Ureter (tissue), 1 donor: ENCODE measurements around the gene GPR171. TPM values are rescaled to one million over a fixed set of nuclear protein-coding genes. Genes with fewer than 3 reads are reported as not detected.
"Not testable (repeated sequence)": the region's sequence is repeated elsewhere in the genome, so short reads cannot be mapped to it uniquely, and the experiment has no call there.

Experiments
- DNase-seq: peaks from one replicate; pipeline ENCODE4 v3.0.0-alpha.2; 2020; ENCODE audit warnings: low spot score
- total RNA-seq: library from RNA; stranded (reverse); gene quantifications from one replicate; pipeline ENCODE4 v1.2.4, GENCODE V29; 2023
- donor health status: DM: yes; HTN: yes; CAD: no.

GPR171 gene
- total RNA-seq, 1 donor from 2014 or later: 4.7 TPM

- DNase-seq: no peak
Measured at GRCh38 chr3:151175952-151176351, 27.1 kb downstream of the GPR171 start.

DNA sequence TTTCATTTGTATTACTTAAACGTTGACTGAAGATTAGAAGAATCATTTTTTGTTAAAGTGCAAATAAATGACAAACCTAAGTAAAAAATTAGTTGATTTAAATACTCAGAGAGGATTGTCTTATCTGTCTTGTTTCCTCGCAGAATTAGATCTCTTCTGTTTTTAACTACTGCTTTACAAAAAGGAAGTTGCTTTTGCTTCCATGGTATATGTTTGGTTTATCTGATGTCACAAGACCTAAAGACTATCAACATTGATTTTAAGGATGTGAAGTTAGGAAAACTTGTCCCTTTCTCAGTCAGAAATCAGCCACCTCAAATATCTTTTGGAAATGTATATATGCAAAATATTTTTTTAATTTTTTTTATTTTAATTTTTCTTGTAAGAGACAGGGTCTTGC lies 28.7 kb downstream of the GPR171 start:
- DNase-seq: no peak

- DNase-seq: no peak
Measured at GRCh38 chr3:151171145-151171757, 31.8 kb downstream of the GPR171 start.

DNA sequence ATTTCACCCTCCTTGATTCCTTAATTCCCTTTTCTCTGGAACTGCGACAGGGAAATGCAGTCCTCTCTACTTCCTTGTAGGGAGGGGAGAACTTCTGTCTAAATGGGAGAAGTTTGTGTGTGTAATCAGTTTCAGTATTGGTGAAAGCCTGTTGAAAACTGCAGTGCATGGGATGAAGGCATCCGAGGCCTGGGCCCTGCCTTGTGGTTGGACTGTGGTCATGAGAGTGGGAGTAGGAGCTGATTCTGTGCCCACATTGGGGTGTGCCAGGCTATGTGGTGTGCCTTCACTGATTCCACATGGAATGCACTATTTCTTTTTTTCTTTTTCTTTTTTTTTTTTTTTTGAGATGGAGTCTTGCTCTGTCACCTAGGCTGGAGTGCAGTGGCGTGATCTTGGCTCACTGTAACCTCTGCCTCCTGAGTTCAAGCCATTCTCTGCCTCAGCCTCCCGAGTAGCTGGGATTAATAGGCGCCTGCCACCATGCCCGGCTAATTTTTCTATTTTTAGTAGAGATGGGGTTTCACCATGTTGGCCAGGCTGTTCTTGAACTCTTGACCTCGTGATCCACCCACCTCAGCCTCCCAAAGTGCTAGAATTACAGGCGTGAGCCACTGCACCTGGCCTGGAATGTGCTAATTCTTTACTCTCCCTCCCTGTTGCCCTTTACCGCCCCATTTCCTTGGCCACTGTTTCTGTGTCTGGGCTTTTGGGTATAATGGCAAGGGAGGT lies 32.9 kb downstream of the GPR171 start:
- not testable (repeated sequence) for DNase-seq

DNA sequence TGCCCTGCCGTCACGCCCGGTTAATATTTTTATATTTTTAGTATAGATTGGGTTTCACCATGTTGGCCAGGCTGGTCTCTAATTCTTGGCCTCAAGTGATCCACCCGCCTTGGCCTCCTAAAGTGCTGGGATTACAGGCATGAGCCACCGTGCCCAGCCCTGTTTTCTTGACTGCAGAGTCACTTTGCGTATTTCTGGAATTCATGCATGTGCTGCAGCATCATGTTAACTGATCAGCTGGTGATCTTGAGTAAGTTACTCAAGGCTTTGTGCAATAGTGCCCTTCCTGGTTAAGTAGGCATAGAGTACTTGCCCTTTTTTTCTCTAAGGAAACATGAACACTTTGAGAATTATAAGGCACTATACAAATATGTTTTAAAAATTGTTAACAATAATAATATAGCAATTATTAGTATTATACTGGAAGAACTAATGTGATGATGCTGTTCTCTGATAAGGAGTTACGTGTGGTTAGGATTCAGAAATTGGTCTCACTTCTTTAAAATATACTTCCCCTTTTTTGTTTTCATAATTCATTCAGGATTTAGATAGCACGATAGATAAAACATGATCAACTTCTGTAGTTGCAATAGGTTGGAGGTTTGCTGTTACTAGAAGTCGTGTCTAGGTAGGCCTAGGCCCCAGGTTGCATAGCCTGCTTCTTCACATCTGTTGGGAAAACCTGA lies 33.6 kb downstream of the GPR171 start:
- DNase-seq: no peak

GRCh38 chr3:151168269-151169094 lies 34.5 kb downstream of the GPR171 start:
- DNase-seq: peak; percentile 77

DNA sequence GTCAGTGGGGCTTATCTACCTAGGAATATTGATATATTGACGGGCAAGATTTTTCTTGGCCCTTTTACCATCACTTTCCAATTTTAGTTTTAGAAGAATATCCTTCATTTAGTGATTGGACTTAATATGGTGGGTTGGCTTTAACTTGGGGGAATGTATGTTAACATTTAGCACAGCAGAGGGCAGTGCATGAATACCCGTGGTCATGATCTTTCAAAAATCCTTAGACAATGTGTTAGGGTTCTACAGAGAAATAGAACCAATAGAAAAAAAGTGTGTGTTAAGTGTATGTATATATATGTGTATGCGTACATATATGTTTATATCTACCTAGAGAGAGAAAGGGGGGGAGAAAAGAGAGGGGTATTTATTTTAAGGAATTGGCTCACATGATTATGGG lies 36.9 kb downstream of the GPR171 start:
- no peak for DNase-seq

GRCh38 chr3:151165226-151165625 lies 37.8 kb downstream of the GPR171 start:
- DNase-seq: no peak

DNA sequence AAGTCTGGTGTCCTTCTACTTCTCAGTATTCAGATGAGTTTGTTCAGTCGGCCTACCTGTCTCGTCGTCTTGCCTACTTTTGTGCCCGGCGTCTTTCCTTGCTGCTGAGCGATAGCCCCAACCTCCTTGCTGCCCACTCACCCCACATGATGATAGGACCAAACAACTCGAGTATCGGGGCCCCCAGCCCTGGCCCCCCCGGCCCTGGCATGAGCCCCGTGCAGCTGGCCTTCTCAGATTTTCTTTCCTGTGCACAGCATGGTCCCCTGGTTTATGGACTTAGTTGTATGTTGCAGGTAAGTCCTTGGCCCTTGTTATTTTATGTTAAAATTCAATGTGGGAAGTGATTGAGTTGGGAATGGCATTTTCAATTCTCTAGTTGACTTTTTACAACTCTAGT lies 43.2 kb downstream of the GPR171 start:
- DNase-seq: no peak

DNA sequence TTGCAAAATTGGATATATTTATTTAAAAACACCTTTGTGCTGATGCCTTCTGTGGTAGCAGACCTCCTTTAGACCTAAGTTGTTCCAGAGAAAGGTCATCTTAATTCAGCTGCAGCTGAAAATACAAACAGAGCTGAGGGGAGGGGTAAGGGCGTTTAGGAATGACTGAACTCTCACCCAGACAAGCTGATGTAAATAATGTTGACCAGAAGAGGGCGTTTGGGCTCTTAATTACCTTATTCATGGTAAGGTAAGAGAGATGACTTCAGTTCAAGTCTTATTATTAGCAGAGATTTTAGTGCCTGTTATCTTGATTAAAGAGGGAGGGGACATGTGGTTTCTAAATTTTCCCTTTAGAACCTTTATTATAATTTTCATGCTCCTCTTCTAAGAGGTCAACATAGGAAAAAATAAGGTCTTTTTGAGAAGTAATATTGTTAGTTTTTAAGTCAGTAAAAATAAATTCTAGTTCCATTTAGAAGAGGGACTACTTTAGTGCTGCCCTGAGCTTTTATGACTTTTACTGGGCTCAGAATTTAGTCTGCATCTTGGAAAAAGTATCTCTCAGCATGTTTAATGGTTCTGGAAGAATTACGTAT lies 46.3 kb downstream of the GPR171 start:
- no peak for DNase-seq

DNA sequence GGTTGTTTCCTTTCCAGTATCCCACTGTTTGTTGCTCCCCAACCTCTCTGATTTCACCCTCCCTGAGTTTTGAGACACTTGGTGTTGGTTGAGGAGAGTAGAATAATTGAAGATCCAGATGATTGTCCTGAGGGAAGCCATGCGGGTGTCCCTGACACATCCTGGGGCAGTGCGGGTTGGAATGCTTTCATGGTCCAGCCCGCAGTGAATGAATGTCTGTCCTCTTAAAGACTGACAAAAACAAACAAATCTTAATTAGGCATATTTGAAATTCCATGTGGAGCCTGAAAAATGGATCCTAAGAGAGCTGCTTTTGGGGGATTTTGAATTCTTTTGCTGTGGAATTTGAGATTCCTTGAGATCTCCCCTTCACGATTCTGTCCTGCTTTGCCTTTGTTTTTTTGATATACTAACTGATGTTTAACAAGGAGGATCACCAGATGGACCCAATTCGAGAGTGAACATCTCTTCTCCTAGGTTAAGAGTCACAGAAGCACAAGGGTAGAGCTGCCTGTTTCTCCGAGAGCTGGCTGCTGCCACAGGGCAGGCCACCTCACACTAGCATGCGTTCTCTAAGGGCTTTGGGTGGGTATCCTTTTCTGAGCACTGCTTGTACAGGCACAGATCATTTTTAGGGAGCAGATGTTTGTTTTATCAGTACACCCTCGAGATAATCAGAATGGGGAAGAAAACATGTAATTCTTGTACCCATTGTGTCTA lies 47.4 kb downstream of the GPR171 start:
- no peak for DNase-seq

GRCh38 chr3:151154566-151154965 lies 48.5 kb downstream of the GPR171 start:
- DNase-seq: no peak

DNA sequence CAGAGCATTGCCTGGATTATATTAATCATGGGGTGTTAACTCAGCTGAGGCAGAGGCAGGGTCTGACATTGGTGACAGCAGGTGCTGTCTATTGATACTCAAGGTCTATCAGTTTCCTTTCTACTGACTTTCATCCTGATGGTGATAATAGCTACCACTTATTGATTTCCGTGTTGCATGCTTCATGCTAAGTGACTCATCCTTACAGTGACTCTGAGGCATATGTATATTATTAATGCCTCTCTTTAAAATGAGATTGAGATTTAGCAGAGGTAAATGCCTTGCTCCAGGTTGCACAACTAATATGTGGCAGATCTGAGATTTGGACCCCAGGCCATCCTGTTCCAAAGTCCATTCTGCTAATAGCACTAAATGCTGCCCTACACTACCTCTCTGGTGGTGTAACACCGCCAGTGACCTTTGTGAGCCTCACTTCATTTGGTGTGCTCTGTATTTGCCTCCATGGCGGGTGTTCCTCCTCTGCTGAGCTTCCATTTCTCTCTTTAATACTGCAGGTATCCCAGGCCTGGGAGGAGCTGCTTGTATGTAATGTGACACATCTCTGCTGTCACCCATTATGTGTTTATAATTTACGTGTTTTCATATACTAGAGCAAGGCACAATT lies 50.4 kb downstream of the GPR171 start:
- DNase-seq: no peak

Other genes with a start within 250 kb of the GPR171 start
- gene CLRN1, start 230.5 kb downstream of the GPR171 start, total RNA-seq: not detected
- gene MED12L, start 117.6 kb downstream of the GPR171 start, total RNA-seq: 3.9 TPM
- 0.68 TPM for gene P2RY14, start 75.3 kb upstream of the GPR171 start, total RNA-seq
- gene GPR87, start 113.6 kb upstream of the GPR171 start, total RNA-seq: 13.5 TPM
- 1.2 TPM for gene P2RY13, start 126.3 kb upstream of the GPR171 start, total RNA-seq
- gene P2RY12, start 181.5 kb upstream of the GPR171 start, total RNA-seq: 0.94 TPM